Measurements from ENCODE around the gene PIP4K2A.

Gene PIP4K2A

GRCh38 chr10:22634606-22635459, 79.5 kb downstream of the PIP4K2A start:
- no peak for TF ChIP-seq CTCF (IDR thresholded peaks at IDR 0.05; ENCODE audit: insufficient read depth, low read length, poor library complexity, severe bottlenecking)
- no peaks in the 10 kb centered on the region for H3K36me3 ChIP-seq (ENCODE audit: control insufficient read depth, insufficient read depth, low read length)
- H3K4me3 ChIP-seq (replicated peaks; ENCODE audit: low read depth, low read length), result no peak overlapping the region
- no peaks in the 10 kb centered on the region for H3K27me3 ChIP-seq (replicated peaks; ENCODE audit: control insufficient read depth, insufficient read depth, low read length)
- no peak for DNase-seq (ENCODE audit: extremely low read depth, insufficient read length)

GRCh38 chr10:22634093-22634492, 80.3 kb downstream of the PIP4K2A start:
- no peaks in the 10 kb centered on the region for H3K36me3 ChIP-seq (ENCODE audit: control insufficient read depth, insufficient read depth, low read length)
- H3K4me3 ChIP-seq (replicated peaks; ENCODE audit: low read depth, low read length), result no peak overlapping the region
- no peak for DNase-seq (ENCODE audit: extremely low read depth, insufficient read length)
- H3K27me3 ChIP-seq (replicated peaks; ENCODE audit: control insufficient read depth, insufficient read depth, low read length), result no peaks in the 10 kb centered on the region
- TF ChIP-seq CTCF (IDR thresholded peaks at IDR 0.05; ENCODE audit: insufficient read depth, low read length, poor library complexity, severe bottlenecking), result no peak

- no peak for DNase-seq (ENCODE audit: extremely low read depth, insufficient read length)
- Histone ChIP-seq H3K27me3 (replicated peaks; ENCODE audit: control insufficient read depth, insufficient read depth, low read length) (no peaks in the 10 kb centered on the region), H3K36me3 (ENCODE audit: control insufficient read depth, insufficient read depth, low read length) (no peaks in the 10 kb centered on the region), H3K4me3 (replicated peaks; ENCODE audit: low read depth, low read length) (no peak overlapping the region)
- no peak for TF ChIP-seq CTCF (IDR thresholded peaks at IDR 0.05; ENCODE audit: insufficient read depth, low read length, poor library complexity, severe bottlenecking)
Observed at GRCh38 chr10:22633528-22633927, 80.8 kb downstream of the PIP4K2A start.

- Histone ChIP-seq H3K4me3 (replicated peaks; ENCODE audit: low read depth, low read length) (no peak overlapping the region), H3K36me3 (ENCODE audit: control insufficient read depth, insufficient read depth, low read length) (no peaks in the 10 kb centered on the region), H3K27me3 (replicated peaks; ENCODE audit: control insufficient read depth, insufficient read depth, low read length) (no peaks in the 10 kb centered on the region)
- no peak for DNase-seq (ENCODE audit: extremely low read depth, insufficient read length)
- TF ChIP-seq CTCF (IDR thresholded peaks at IDR 0.05; ENCODE audit: insufficient read depth, low read length, poor library complexity, severe bottlenecking), result no peak
Observed at GRCh38 chr10:22633106-22633505, 81.3 kb downstream of the PIP4K2A start.

- DNase-seq (ENCODE audit: extremely low read depth, insufficient read length), result no peak
- peak overlapping the region; percentile 41; the same call in 1 of the 2 replicates for H3K4me3 ChIP-seq (replicated peaks; ENCODE audit: low read depth, low read length)
Observed at GRCh38 chr10:22631646-22632278, 82.6 kb downstream of the PIP4K2A start.

More at GRCh38 chr10:22631646-22632278, 82.6 kb downstream of the PIP4K2A start:
- Histone ChIP-seq H3K36me3 (ENCODE audit: control insufficient read depth, insufficient read depth, low read length) (no peaks in the 10 kb centered on the region), H3K27me3 (replicated peaks; ENCODE audit: control insufficient read depth, insufficient read depth, low read length) (no peaks in the 10 kb centered on the region)
- TF ChIP-seq CTCF (IDR thresholded peaks at IDR 0.05; ENCODE audit: insufficient read depth, low read length, poor library complexity, severe bottlenecking), result no peak
